GM12872 (cell line): ENCODE measurements around the gene LRMDA.

Experiments used
- CTCF ChIP-seq: IDR thresholded peaks from 3 replicates; pipeline ENCODE4 v1.5.1; 2011; ENCODE audit warnings: low read depth, mild to moderate bottlenecking, low read length, moderate library complexity; ENCODE audit not compliant: insufficient read depth

The LRMDA gene

GRCh38 chr10:76287856-76288255 is 856.4 kb downstream of the LRMDA start:
- no peak for TF ChIP-seq CTCF

- TF ChIP-seq CTCF = no peak
Observed at GRCh38 chr10:76291175-76291574, 859.8 kb downstream of the LRMDA start.

- no peak for TF ChIP-seq CTCF
Observed at GRCh38 chr10:76291885-76292284, 860.5 kb downstream of the LRMDA start.

- TF ChIP-seq CTCF = no peak
Observed at GRCh38 chr10:76296957-76297356, 865.5 kb downstream of the LRMDA start.

GRCh38 chr10:76297358-76297757 is 865.9 kb downstream of the LRMDA start:
- TF ChIP-seq CTCF = no peak

- TF ChIP-seq CTCF = no peak
Observed at GRCh38 chr10:76297780-76298281, 866.4 kb downstream of the LRMDA start.

- no peak for TF ChIP-seq CTCF
Observed at GRCh38 chr10:76298329-76298728, 866.9 kb downstream of the LRMDA start.

- TF ChIP-seq CTCF = no peak
Observed at GRCh38 chr10:76299501-76299900, 868.1 kb downstream of the LRMDA start.
